K562 (cell line): ENCODE data around the gene ACACB. TPM values are rescaled to one million over a fixed set of nuclear protein-coding genes. Genes with fewer than 3 reads are reported as not detected.

Source experiments
- ATAC-seq: fragments of 200-7000 bp; cut with Tn5 transposase; 3 replicates; pipeline ENCODE4 v1.9.1; 2020; ENCODE audit warnings: moderate library complexity
- BruUV-seq: library from RNA; stranded (reverse); fragments of 400-500 nt; replicated peaks from 2 replicates; lab custom pipeline; 2021; lab: Mats Ljungman, UMichigan
- CTCF ChIA-PET: fragments of 300-600 bp; formaldehyde crosslinking; extraction: SDS; loops from one replicate; lab custom pipeline; 2021; ENCODE audit warnings: low intra/inter-chr PET ratio; lab: Yijun Ruan, JAX
- POLR2A ChIA-PET: fragments of 300-600, 350-650 bp; sonication (Branson Sonifier 250); formaldehyde crosslinking; extraction: SDS; loops from one replicate; lab custom pipeline; 2021; ENCODE audit warnings: antibody characterized with exemption, inconsistent platforms; lab: Yijun Ruan, JAX
- DNase-seq, 4 experiments: peaks; one replicate each; pipeline versions ENCODE4 v3.0.0 to v3.0.0-alpha.2; 2011 to 2018; ENCODE audit warnings: low spot score in 3 of 4, mixed read lengths in 3 of 4; ENCODE audit errors: extremely low read depth in 1 of 4
- FAIRE-seq: peaks from 2 replicates; lab custom pipeline; 2011; peaks lifted over from hg19 to GRCh38; lab: Jason Lieb, UNC
- H2AFZ ChIP-seq: 2 replicates; pipeline ENCODE4 v1.6.0; 2011; ENCODE audit warnings: low read depth, low read length, control low read depth, inconsistent platforms
- H3K27ac ChIP-seq: fragments of 200-600 bp; 3 replicates; pipeline ENCODE4 v1.8.0; 2011; ENCODE audit warnings: low read depth, mild to moderate bottlenecking, control low read depth, inconsistent platforms, low read length, moderate library complexity, mixed read lengths; ENCODE audit errors: extremely low read depth
- H3K27me3 ChIP-seq, 2 experiments: fragments of 300-600 bp in 1 of 2; 2 replicates in 1 of 2; 3 replicates in 1 of 2; pipeline versions ENCODE4 v1.6.0 to v1.8.0; 2011; ENCODE audit warnings: inconsistent platforms in 2 of 2, low read length in 2 of 2, mild to moderate bottlenecking in 1 of 2, mixed read lengths in 1 of 2, moderate library complexity in 1 of 2; ENCODE audit not compliant: control insufficient read depth in 2 of 2, insufficient read depth in 2 of 2
- H3K36me3 ChIP-seq: fragments of 300-600 bp; 3 replicates; pipeline ENCODE4 v1.8.0; 2011; ENCODE audit warnings: mild to moderate bottlenecking, low read length, inconsistent platforms; ENCODE audit not compliant: control insufficient read depth, insufficient read depth
- H3K4me1 ChIP-seq, 2 experiments: fragments of 200-600 bp in 1 of 2; replicated peaks in 1 of 2; 2 replicates in 1 of 2; 3 replicates in 1 of 2; pipeline versions ENCODE4 v1.5.1 to v1.8.0; 2011; ENCODE audit warnings: inconsistent platforms in 2 of 2, low read length in 2 of 2, mild to moderate bottlenecking in 1 of 2, mixed read lengths in 1 of 2, moderate library complexity in 1 of 2; ENCODE audit not compliant: control insufficient read depth in 2 of 2, insufficient read depth in 2 of 2
- H3K4me2 ChIP-seq: 2 replicates; pipeline ENCODE4 v1.6.1; 2011; ENCODE audit warnings: low read length, control low read depth, inconsistent platforms, mixed read lengths; ENCODE audit not compliant: insufficient read depth
- H3K4me3 ChIP-seq: fragments of 200-600 bp; sonication (generic), shearing (Covaris generic); 2 replicates; pipeline ENCODE4 v1.5.1; 2016; ENCODE audit warnings: control low read depth, inconsistent platforms
- H3K79me2 ChIP-seq: fragments of 200-600 bp; 3 replicates; pipeline ENCODE4 v1.8.0; 2011; ENCODE audit warnings: low read length, inconsistent platforms; ENCODE audit not compliant: control insufficient read depth, insufficient read depth
- H3K9ac ChIP-seq, 2 experiments: 2 replicates each; pipeline versions ENCODE4 v1.6.0 to v1.6.1; 2011; ENCODE audit warnings: low read depth in 2 of 2, low read length in 2 of 2, control low read depth in 1 of 2, inconsistent platforms in 1 of 2, mild to moderate bottlenecking in 1 of 2, mixed read lengths in 1 of 2; ENCODE audit not compliant: insufficient read depth in 1 of 2
- H3K9me1 ChIP-seq: one replicate; pipeline ENCODE4 v1.6.0; 2011; ENCODE audit warnings: inconsistent platforms, mild to moderate bottlenecking, low read length, moderate library complexity; ENCODE audit not compliant: control insufficient read depth, insufficient read depth
- H3K9me3 ChIP-seq: replicated peaks from 2 replicates; pipeline ENCODE4 v1.5.1; 2011; ENCODE audit warnings: low read depth, low read length, inconsistent platforms; ENCODE audit not compliant: control insufficient read depth, insufficient read depth
- H4K20me1 ChIP-seq: replicated peaks from 2 replicates; pipeline ENCODE4 v1.6.1; 2011; ENCODE audit warnings: low read length, inconsistent platforms, mixed read lengths; ENCODE audit not compliant: control insufficient read depth, insufficient read depth
- ARID2 ChIP-seq: fragments of 450-650 bp; IDR thresholded peaks from 2 replicates; pipeline ENCODE4 v1.6.1; 2017; ENCODE audit warnings: antibody characterized with exemption, mild to moderate bottlenecking
- ELF1 ChIP-seq: fragments of 200-800 bp; sonication (Bioruptor generic); IDR thresholded peaks from 2 replicates; pipeline ENCODE4 v1.6.1; 2016; ENCODE audit warnings: missing genetic modification characterization, missing compliant biosample characterization
- ELF4 ChIP-seq: fragments of 450-650 bp; formaldehyde crosslinking; IDR thresholded peaks from 2 replicates; pipeline ENCODE4 v1.4.0; 2022; ENCODE audit warnings: missing genetic modification characterization
- HDAC1 ChIP-seq, 2 experiments: fragments of 450-650 bp; IDR thresholded peaks; 2 replicates each; pipeline ENCODE4 v1.6.1; 2016 to 2017; ENCODE audit warnings: inconsistent platforms in 1 of 2, mild to moderate bottlenecking in 1 of 2, moderate library complexity in 1 of 2
- NFRKB ChIP-seq: fragments of 450-650 bp; IDR thresholded peaks from 2 replicates; pipeline ENCODE4 v1.6.1; 2016; ENCODE audit warnings: low read depth
- PCBP1 ChIP-seq: fragments of 200-400 bp; formaldehyde crosslinking; IDR thresholded peaks from 2 replicates; pipeline ENCODE4 v1.6.1; 2018; ENCODE audit warnings: mild to moderate bottlenecking, low read depth, low read length; ENCODE audit not compliant: poor library complexity, severe bottlenecking
- PYGO2 ChIP-seq: fragments of 450-650 bp; IDR thresholded peaks from 2 replicates; pipeline ENCODE4 v1.6.1; 2016; ENCODE audit warnings: mild to moderate bottlenecking, missing genetic modification characterization, moderate library complexity, missing compliant biosample characterization
- SIN3B ChIP-seq: fragments of 450-650 bp; IDR thresholded peaks from 2 replicates; pipeline ENCODE4 v1.6.1; 2017; ENCODE audit warnings: low read depth, mild to moderate bottlenecking, moderate library complexity
- ZFX ChIP-seq: sonication (generic); formaldehyde crosslinking; IDR thresholded peaks from 2 replicates; pipeline ENCODE4 v1.8.0; 2022; ENCODE audit warnings: mild to moderate bottlenecking, missing genetic modification reagents, moderate library complexity
- ZNF586 ChIP-seq: fragments of 450-650 bp; formaldehyde crosslinking; conservative IDR thresholded peaks from 2 replicates; pipeline ENCODE4 v1.4.0; 2020; ENCODE audit warnings: mild to moderate bottlenecking, moderate library complexity
- ZNF830 ChIP-seq: fragments of 250-450 bp; sonication (Bioruptor Pico); IDR thresholded peaks from 2 replicates; pipeline ENCODE4 v1.5.0; 2021; ENCODE audit warnings: mild to moderate bottlenecking
- WGBS: fragments of 100-300 bp; shearing (Covaris generic); methylation state at CpG from one replicate; pipeline ENCODE4 v1.1.6; 2016; ENCODE audit warnings: low coverage, mixed read lengths; ENCODE audit not compliant: insufficient coverage; ENCODE audit errors: missing lambda C conversion rate; 5-methylcytosine and 5-hydroxymethylcytosine counted together
- in situ Hi-C: fragments of 300-500 bp; cut with MboI; formaldehyde crosslinking; loops from 4 replicates; pipeline ENCODE4 v1.15.0; 2018; ENCODE audit warnings: inconsistent platforms, mixed read lengths
- intact Hi-C: fragments of 100-400 bp; cut with micrococcal nuclease; formaldehyde crosslinking; loops from 2 replicates; pipeline ENCODE4 v1.14.2; 2022
- polyA plus RNA-seq, 8 experiments: library from polyadenylated mRNA; depleted of rRNA in 4 of 8; stranded (reverse) in 5 of 8; unstranded in 3 of 8; fragments of >200 nt; fragmentation: Nextera tagmentation in 2 of 8; fragmentation: Illumina TruSeq in 1 of 8; extraction: Ambion mirVana in 2 of 8; extraction: Trizol in 1 of 8; gene quantifications; 2 replicates each; pipeline versions ENCODE4 v1.2.1 to v1.2.3, GENCODE V29; 2011 to 2014; ENCODE audit warnings: inconsistent platforms in 1 of 8, missing spikeins in 1 of 8
- total RNA-seq, 7 experiments: library from RNA; depleted of rRNA in 6 of 7; stranded (reverse); fragments of >200 nt in 6 of 7; fragmentation: Illumina TruSeq in 2 of 7; extraction: Trizol in 2 of 7; gene quantifications; 2 replicates each; pipeline versions ENCODE4 v1.2.1 to v1.2.3, GENCODE V29; 2011 to 2021; ENCODE audit warnings: low replicate concordance in 1 of 7
- TF ChIP-seq, protein P1 (sequence below): sonication (generic); formaldehyde crosslinking; IDR thresholded peaks from 2 replicates; pipeline ENCODE4 v1.8.1; 2023; ENCODE audit warnings: mild to moderate bottlenecking, missing genetic modification reagents
- TF ChIP-seq, protein P2 (sequence below): sonication (generic); formaldehyde crosslinking; IDR thresholded peaks from 2 replicates; pipeline ENCODE4 v1.8.1; 2023; ENCODE audit warnings: mild to moderate bottlenecking, missing genetic modification reagents
- TF ChIP-seq, protein P3 (sequence below): fragments of 450-650 bp; formaldehyde crosslinking; IDR thresholded peaks from 2 replicates; pipeline ENCODE4 v1.4.0; 2022; ENCODE audit warnings: missing genetic modification characterization

Gene ACACB
- total and polyA plus RNA-seq, 9 of the 15 experiments (the other 6 are each of a cell fraction or from before 2014, with no cell fraction given): 0.10 to 2.5 (median 0.83) TPM

DNA sequence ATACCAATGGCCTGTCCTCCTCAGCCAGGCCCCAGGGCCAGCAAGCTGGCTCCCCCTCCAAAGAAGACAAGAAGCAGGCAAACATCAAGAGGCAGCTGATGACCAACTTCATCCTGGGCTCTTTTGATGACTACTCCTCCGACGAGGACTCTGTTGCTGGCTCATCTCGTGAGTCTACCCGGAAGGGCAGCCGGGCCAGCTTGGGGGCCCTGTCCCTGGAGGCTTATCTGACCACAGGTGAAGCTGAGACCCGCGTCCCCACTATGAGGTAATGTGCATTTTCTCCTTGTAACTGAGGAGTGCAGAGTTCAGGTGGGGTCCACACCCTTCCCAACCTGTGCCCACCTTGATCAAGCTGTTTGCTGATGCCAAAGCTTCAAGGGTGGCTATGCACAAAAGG lies 23.4 kb downstream of the ACACB start (continued):
- no peak for TF ChIP-seq ZFX (CRISPR knock-in tag)
- TF ChIP-seq, protein P1, sequence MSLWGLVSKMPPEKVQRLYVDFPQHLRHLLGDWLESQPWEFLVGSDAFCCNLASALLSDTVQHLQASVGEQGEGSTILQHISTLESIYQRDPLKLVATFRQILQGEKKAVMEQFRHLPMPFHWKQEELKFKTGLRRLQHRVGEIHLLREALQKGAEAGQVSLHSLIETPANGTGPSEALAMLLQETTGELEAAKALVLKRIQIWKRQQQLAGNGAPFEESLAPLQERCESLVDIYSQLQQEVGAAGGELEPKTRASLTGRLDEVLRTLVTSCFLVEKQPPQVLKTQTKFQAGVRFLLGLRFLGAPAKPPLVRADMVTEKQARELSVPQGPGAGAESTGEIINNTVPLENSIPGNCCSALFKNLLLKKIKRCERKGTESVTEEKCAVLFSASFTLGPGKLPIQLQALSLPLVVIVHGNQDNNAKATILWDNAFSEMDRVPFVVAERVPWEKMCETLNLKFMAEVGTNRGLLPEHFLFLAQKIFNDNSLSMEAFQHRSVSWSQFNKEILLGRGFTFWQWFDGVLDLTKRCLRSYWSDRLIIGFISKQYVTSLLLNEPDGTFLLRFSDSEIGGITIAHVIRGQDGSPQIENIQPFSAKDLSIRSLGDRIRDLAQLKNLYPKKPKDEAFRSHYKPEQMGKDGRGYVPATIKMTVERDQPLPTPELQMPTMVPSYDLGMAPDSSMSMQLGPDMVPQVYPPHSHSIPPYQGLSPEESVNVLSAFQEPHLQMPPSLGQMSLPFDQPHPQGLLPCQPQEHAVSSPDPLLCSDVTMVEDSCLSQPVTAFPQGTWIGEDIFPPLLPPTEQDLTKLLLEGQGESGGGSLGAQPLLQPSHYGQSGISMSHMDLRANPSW (CRISPR knock-in tag): no peak
- no peak for TF ChIP-seq ELF4

DNA sequence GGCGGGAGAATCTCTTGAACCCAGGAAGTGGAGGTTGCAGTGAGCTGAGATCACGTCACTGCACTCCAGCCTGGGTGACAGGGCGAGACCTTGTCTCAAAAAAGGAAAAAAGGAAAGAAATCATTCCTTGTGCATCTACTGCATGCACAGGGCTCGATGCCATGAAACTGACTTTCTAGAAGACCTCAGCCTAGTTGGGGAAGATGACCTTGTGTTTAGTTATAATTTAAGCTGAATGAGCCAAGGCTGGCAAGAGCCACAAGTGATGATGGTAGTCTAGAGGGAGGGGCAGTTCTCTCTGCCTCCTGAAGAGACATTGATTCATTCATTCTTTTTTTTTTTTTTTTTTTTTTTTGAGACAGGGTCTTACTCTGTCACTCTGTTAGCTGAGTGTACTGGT lies 24.2 kb downstream of the ACACB start:
- POLR2A ChIA-PET: interaction anchor here (0.6 kb wide), 1 partner anchor 16 kb away, joined by 3 read pairs; no protein-coding TSS in a partner anchor
- DNase-seq (no peak), ATAC-seq (no peak), FAIRE-seq (no peak)
- CTCF ChIA-PET: no interaction called here
- no peak overlapping the region for H3K9ac ChIP-seq
- no peaks in the 10 kb centered on the region for H3K9me1 ChIP-seq
- BruUV-seq: no TSS peak
- H3K4me3 ChIP-seq: no peak overlapping the region
- no peaks in the 10 kb centered on the region for H3K36me3 ChIP-seq
- H3K4me1 ChIP-seq: no peaks in the 10 kb centered on the region
- intact Hi-C loops (no loop called here), in situ Hi-C loops (no loop called here)
- no peak overlapping the region for H2AFZ ChIP-seq
- peaks cover 6 to 8% of the 10 kb centered on the region in 2 experiments; a peak in 2 of 5 replicates for H3K27me3 ChIP-seq
- no peaks in the 10 kb centered on the region for H4K20me1 ChIP-seq
- peaks cover 4% of the 10 kb centered on the region; the same call in 1 of the 2 replicates for H3K9me3 ChIP-seq
- H3K79me2 ChIP-seq: no peaks in the 10 kb centered on the region
- WGBS: 6% methylated on average over 4 of the region's 4 CpGs
- H3K27ac ChIP-seq: no peak overlapping the region
- no peak overlapping the region for H3K4me2 ChIP-seq
- no peak for TF ChIP-seq NFRKB
- TF ChIP-seq, protein P2, sequence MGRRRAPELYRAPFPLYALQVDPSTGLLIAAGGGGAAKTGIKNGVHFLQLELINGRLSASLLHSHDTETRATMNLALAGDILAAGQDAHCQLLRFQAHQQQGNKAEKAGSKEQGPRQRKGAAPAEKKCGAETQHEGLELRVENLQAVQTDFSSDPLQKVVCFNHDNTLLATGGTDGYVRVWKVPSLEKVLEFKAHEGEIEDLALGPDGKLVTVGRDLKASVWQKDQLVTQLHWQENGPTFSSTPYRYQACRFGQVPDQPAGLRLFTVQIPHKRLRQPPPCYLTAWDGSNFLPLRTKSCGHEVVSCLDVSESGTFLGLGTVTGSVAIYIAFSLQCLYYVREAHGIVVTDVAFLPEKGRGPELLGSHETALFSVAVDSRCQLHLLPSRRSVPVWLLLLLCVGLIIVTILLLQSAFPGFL (CRISPR knock-in tag): no peak
- no peak for TF ChIP-seq PYGO2 (tag)
- TF ChIP-seq ZNF586: no peak
- no peak for TF ChIP-seq ZNF830 (CRISPR knock-in tag)
- no peak for TF ChIP-seq HDAC1 (IDR thresholded peaks at IDR 0.05)
- no peak for TF ChIP-seq ELF1 (tag)
- no peak for TF ChIP-seq SIN3B
- TF ChIP-seq ARID2: no peak
- TF ChIP-seq PCBP1: no peak
- TF ChIP-seq, protein P3, sequence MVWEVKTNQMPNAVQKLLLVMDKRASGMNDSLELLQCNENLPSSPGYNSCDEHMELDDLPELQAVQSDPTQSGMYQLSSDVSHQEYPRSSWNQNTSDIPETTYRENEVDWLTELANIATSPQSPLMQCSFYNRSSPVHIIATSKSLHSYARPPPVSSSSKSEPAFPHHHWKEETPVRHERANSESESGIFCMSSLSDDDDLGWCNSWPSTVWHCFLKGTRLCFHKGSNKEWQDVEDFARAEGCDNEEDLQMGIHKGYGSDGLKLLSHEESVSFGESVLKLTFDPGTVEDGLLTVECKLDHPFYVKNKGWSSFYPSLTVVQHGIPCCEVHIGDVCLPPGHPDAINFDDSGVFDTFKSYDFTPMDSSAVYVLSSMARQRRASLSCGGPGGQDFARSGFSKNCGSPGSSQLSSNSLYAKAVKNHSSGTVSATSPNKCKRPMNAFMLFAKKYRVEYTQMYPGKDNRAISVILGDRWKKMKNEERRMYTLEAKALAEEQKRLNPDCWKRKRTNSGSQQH: no peak
